Forelimb muscle (tissue), 1 donor: Measurements from ENCODE around the gene RAD1. TPM values are rescaled to one million over a fixed set of nuclear protein-coding genes. Genes with fewer than 3 reads are reported as not detected.

Source experiments
- DNase-seq: peaks from one replicate; pipeline ENCODE4 v3.0.0-alpha.2; 2013; ENCODE audit warnings: low read depth
- polyA plus RNA-seq: library from polyadenylated mRNA; unstranded; fragments of 120-200 nt; gene quantifications from one replicate; pipeline ENCODE4 v1.2.1, GENCODE V29; 2013; ENCODE audit not compliant: insufficient read length

RAD1 gene
- polyA plus RNA-seq, 1 donor: 20.1 TPM

DNA sequence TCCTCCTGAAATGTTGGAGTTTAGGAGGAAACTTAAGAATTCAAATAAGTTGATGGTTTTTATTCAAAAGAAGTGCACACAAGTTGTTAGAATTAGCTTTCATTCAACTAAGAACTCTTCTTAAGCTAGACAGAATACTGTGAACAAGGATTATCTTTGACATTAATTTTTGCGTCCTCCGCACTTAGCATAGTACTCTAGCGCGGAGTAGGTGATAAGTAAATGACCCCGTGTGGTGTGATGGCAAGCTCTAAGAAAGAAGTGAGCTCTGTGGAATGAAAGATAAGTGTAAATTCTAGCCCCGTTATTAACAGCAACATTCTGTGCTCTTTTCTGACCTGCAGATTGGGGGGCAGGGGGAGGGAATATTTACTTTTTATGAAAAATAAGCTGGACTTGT lies 1.2 kb upstream of the RAD1 start:
- no peak for DNase-seq

DNA sequence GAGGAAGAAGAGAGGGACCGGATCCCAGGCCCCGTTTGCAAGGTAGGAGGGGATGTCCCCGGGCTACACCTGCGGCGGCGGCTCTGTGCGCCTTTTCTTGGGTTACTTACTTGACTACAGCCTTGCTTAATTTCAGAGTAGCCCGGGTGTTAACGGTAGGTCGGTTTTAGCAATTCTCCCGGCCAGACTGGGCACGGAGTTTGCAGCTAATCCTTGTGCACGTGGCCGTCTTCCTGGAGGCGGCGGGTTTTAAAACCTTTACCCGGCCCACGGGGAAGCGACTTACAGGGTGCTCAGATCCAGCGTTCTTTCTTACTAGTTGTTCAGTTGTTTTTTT lies 520 bp upstream of the RAD1 start:
- DNase-seq: no peak

DNA sequence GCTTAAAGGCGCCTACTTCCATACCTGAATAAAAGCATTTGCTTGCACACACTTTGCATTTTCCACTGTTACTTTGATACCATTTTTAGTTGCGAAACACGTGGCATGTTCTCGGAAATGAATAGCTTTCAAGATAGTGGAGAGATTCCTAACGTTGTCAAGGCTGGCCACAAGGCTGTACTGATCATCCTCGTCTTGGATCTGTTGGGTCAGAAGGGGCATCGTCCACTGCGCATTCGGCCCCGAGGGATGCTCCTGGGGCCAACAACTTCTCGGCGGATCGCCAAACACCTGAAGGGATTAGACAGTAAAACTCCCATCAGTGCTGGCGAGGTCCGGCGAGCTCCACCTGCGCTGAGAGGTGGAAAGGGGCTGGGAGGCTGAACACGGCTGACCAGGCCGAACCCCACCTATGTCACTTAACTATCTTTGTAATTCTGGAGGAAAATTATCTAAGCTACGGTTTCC lies 599 bp downstream of the RAD1 start:
- no peak for DNase-seq

DNA sequence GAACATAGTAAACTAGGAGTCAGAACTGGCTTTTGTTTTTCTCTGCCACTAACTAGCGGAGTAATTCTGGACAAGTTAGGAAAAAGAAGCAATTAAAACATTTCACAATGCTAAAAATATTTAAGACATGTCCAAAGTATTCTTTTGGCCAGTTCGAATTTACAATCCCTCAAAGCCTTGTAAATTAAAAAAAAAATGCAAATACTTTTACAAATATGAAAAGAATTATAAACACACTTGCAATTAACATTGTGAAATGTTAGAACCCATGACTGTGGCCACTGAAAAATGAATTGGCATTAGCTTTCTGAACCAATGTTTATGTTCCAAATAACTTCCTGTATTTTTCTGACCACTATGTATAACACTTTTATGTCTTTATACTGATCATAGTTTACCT lies 2.2 kb downstream of the RAD1 start:
- no peak for DNase-seq

DNA sequence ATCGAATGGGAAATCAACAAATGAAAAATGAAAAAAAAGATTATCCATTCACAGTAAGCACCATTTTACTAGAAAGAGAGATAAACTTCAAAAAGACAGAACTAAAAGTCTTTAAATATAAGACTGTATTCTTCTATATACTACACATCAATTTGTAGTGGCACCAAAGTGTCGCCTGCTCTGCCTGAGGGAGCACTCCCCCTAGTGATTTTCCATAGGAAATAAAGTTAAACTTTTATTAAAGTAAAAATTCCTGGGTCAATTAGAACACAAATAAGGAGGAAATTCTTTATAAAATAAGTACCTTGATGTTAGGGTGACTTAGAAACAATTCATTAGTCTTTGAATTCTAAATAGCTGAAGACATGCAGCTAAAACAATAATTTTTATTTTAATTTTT lies 9.7 kb downstream of the RAD1 start:
- DNase-seq: no peak

DNA sequence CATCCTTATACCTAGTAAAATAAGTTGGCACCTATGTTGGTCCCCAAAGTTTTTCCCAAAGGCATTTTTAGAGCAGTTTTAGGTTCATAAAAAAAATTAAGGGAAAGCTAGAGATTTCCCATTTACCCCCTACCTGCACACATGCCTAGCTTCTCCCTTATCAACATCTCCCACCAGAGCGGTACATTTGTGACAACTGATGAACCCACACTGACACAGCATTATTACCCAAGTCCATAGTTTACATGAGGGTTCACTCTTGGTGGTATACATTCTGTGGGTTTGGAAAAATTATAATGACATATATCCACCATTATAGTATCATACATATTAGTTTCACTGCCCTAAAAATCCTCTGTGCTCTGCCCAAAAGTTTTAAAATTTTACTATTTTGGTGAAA lies 12.0 kb downstream of the RAD1 start:
- no peak for DNase-seq

DNA sequence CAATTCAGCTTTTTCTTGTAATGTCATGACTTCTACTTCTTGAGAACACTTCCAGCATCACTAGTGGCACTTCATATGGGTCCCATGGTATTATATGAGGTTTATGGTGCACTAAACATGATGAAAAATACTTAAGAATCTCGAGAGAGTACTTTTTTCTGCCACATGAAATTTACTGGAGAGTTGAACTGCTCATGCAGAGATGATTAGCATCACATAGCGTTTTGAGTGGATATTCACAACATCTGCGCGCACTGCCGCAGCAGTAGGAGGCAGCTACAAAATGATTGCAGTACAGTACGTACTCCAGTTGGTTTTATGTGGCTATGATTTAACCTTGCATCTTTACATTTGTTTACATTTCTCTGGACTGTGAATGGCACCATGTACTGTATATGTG lies 14.7 kb downstream of the RAD1 start:
- no peak for DNase-seq

DNA sequence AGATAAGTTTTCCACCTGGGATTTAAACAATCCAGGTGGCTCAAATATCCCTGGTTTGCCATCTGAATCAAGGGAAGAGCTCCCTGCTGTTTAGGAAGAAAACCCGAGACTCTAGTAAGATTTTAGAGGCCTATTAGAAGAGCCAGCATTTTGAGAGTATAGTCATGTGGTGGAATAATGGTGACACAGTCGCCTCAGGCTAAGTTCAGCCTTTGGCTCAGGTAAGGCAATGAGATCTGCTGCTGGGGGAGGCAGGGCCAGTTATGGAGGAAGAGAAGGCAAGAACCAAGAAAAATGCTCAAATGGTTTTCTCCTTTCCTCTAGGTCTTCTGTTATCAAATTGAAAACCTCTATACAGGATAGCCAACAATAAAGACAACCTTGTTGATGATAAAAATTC lies 16.2 kb downstream of the RAD1 start:
- no peak for DNase-seq

DNA sequence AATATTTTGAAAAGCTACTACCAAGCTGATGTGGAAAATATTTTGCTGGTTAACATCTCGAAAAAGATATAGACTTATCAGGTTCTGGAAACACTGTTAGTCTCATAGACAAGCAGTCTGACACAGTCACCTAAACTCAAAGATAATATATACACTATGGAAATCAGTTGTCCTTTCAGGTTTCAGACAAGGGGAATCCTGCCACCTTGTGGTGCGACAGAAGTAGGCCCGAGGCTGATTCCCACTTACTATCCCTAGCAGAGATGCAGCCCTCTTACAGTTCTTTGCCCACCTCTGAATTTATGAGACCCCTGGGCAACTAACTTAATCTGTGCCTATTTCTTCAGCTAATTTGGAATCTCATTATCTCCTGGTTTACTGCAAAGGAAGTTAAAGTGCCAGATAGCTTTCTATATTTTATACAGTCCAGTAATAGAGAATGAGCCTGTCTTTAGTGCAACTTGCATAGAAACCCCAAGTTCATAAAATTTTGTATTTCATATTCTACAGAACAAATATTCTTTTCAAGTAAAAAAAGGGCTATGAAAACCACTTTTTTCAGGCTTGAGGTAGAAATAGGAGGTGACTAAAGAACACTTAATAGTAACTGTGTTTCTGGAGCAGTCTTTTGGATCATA lies 16.9 kb downstream of the RAD1 start:
- peak; percentile 49 for DNase-seq

DNA sequence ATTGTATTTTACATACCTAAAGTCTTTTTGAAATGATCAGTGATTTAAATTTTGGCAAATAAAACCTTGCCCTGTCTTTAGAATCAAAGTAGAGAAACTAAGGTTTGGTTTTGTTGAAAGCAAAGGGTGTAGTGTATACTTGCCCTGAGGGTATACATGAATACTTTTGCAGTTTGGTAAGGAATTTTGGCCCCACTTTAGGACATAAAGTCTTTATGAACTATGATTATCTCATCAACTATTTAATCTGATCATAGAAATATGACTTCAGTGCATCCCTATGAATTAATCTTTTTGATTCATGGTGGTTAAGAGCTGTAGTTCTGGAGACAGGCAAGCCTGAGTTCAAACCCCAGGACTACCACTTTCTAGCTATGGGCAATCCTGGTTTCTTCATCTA lies 17.7 kb downstream of the RAD1 start:
- DNase-seq: no peak

DNA sequence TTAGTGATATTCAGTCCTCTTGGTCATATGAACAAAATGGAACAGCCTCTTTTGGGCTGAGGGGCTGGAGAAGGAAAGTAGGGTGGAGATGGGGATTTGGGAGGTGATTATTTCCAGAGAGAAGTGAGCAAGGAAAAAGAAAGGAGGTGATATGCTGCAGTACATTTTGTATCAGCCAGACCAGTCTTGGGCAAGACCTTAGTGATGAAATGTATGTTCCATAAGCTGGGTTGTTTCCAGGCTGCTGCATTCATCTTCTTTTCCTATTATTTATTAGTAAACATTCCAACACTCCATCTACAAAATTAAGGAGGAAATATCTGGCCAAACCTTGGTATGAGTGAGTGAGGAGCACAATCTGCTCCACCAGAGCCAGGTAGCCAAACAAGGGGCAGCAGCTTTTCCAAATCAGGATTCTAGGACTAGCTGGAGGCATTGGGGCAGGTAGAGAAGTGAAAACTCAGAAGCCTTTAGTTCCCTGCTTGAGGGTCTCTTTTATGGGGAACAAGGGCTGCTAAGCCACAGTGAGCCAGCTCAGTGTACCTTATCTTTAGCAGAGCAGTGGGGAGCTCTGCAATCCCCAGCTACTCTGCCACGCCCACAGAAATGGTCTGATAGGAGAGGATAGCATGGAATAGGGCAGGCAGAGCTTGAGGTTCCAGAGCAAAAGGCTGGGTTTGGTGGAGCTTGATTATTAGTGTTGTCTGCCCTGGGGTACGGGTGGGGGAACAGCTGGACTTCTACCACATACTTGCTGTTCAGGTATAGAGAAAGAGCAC lies 19.5 kb downstream of the RAD1 start:
- no peak for DNase-seq

DNA sequence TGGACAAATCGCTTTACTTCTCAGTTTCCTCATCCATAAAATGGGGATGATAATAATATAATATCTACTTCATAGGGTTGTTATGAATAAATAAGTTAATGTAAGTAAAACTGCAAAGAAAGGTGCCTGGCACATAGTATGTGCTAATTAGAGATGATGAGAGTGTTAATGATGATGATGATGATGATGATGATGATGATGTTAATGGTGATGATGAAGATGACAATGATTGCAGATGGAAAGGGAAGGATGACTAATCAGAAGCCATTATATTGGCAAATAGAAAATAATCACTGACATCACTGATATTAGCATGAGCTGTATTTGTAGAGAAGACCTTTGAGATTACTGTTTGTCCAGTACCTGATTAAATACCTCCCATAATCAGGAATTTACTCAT lies 20.6 kb downstream of the RAD1 start:
- no peak for DNase-seq

DNA sequence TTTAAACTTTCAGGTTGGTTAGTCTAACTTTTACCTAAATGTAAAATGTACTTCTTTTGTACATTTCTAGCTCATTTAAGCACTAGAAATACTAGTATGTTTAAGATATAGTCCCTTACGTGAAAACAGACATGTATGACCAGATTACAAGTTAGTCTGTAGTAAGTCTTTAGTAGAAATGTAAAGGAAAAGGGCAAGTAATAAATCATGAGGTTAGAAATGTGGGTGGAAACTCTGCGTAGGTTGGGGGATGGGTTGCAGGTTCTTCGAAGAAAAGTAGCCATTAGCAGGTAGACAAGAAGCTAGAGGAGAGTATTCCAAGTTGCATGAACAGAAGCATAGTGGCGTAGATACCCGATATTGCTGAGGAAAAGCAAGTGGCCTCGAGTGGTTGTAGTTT lies 22.9 kb downstream of the RAD1 start:
- no peak for DNase-seq

DNA sequence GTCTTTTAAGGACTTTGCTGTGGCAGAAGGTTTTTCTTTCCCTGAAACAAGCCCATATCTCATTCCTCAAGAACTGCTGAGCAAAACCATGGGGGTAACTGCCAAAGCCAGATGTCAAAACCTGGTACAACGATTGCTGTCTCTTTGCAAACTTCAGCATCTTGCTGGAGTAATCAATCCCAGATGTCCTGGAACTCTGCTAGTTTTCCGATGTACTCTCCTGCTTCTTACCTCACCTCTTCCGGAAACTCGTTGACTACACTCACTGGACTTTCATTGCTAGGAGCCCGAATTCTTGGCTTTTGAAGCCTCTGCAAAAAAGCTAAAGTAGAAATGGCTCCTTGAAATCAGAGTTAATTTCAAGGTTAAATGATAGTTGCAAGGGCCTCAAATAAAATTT lies 23.3 kb downstream of the RAD1 start:
- peak; percentile 93 for DNase-seq

DNA sequence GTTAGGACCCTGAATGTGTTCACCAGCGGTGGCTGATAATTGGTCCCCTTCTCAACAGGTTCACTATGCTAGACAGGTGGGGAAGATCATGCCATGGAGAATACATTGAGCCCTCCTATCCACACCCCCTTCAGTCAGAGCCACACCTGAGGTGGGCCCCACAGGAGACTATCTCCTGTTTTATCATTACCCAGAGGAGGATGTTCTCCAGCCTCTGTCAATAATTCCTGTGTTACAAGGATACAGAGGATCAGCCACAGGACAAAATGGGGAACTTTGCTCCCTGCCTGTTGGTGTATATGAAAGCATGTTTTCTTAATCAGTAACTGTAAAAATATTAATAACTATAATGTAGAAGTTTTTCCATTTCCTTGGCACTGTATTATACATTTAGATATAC lies 25.9 kb downstream of the RAD1 start:
- DNase-seq: no peak

DNA sequence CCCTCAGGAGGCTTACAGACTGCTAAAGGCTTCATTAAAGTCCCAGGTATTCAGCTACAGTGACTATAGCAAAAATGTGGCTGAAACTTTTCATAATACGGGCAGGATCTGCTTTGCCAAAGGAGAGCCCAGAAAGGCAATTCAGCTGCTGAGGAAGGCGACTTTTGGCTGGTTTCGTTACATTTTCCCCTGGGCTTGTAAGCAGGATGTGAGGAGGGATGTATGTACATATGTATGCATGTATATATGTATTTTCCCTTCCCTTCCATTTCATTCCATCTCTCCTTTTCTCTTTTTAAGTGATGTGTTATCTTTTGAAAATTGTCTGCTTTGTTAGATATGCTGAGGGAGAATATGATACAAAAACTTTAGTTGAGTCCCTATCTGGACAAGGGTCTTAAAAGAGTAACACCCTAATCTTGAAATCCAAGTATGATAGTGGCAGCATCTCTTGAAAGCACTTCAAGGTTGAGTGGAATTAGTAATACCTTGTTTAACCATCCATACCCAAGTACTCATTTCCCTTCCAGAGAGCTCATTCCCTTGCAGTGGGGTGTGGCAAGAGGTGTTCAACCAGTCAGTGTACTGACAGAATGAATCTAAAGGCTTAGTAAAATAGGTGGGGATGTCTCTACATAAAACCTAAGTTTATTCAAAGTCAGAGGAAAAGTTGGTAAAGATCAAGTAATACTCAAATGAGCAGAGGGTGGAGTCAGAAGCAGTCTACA lies 28.7 kb downstream of the RAD1 start:
- DNase-seq: no peak

DNA sequence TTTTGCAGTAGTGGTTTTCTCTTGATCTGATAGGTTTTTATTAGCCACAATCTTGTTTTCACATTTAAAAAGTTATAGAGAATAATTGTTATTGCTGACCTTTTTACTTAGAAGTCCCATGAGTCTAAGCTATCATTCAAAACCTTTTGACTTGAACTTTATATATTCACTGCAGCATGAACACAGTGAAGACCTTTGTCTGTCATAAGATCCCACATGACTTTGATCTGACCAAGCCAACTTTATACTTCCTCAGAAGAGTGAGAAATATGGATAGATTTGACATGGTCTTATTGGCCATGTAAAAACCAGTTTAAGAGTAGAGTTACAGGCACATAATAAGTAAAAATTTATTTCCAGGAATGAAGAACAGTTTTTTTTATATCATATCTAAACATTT lies 34.1 kb downstream of the RAD1 start:
- DNase-seq: no peak

DNA sequence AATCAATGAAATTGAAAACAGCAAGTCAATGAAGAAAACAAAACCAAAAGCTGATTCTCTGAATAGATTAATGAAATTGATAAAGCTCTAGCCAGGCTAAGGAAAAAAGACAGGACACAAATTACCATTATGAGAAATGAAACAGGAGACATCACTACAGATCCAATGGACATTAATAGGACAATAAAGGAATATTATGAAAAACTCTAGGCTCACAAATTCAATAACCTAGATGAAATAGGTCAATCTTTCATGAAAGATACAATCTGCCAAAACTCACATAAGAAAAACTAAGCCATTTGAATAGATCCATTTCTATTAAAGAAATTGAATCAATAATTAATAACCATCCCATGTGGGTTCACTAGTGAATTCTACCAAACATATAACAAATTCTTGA lies 39.0 kb downstream of the RAD1 start:
- no peak for DNase-seq

DNA sequence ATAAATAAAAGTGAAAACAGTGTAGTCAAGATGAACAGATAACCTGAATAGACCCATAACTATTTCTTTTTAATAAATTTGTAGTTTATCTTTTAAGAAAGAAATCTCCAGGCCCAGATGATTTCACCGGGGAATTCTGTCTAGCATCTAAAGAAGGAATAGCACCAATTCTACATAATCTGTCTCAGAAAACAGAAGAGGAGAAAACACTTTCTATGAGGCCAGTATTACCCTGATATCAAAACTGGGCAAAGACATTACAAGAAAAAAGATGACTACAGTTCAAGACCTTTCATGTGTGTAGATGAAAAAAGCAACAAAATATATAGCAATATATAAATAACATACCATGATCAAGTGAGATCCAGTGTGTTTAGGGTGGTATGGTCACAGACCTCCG lies 44.9 kb downstream of the RAD1 start:
- no peak for DNase-seq

DNA sequence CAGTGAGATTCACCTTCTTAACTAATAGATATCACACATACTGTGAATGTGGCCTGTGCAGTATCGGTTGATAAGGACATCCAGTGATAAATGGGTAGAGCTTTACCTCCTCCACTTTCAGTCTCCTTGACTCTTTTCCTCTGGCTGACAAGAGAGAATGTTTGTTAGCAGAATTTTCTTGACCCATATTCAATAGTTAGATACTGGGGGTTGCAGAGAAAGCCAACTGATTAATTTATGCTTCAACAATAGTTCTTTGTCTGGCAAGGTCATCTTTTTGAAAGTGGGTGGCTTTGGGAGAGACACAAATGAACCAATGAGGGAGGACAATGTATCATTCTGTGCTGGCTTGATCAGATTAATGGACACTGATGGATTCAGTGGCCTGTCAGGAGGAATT lies 46.0 kb downstream of the RAD1 start:
- no peak for DNase-seq

DNA sequence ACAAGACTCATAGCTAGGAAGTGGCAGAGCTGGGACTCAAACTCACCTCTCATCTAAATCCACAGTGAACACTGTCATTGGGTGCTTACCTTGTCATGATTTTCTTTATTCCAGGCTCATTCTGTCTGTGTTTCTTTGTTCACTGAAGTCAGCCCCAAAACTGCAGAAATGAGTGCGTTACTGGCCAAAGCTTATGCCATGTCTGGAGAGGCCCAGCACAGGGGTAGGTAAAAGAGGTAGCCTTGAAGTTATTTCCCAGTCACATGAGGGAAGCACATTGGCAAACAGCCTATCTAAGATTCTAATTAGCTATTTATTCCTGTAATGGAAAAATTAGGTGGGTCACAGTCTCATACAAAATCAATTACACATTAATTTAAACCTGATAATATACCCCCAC lies 46.5 kb downstream of the RAD1 start:
- DNase-seq: no peak

DNA sequence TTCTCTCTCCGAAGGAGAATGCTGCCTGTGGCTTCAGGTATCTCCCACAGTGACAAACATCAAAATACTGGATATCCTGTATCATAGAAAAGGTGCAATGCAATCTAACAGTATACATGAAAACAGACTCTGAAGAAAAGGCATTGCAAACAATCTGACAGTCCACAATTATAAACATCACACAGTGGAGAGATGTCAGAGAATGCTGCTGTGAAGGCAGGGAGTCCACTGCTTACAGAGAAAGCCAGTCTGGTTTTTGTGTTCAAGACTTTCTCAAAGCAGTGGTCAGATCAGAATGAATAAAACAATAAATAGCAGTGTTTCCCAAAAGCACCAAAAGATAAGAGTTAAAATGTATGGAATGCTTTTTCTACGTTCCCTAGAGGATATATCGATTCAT lies 47.6 kb downstream of the RAD1 start:
- DNase-seq: no peak

DNA sequence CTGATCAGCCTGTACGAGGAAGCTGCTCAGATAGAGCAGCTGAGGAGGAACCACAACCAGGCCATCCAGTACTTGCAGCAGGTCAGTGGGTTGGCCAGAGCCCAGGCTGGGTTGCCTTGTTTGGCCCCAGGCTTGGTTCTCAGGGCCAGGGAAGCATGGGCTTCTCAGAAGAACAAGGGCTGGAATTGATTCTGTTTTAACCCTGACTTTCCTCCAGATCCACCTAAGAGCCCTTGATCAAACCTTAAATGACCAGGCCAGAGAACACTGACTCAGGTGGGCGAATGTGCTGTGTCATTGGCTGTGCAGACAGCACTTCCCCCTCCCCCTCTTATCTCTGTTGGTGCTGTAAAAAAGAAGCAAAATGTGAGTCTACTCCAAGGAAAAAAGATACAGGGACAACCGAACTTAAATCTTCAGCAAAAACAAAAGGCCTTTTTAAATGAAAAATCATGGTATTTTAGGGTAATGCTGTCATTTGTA lies 48.3 kb downstream of the RAD1 start:
- no peak for DNase-seq
